HTR-8/SVneo (cell line): ENCODE data around the gene ADM2.
"Not testable (repeated sequence)": the region's sequence is repeated elsewhere in the genome, so short reads cannot be mapped to it uniquely, and the experiment has no call there.

Source experiments
- DNase-seq: peaks from one replicate; pipeline ENCODE4 v3.0.0; 2011; ENCODE audit warnings: low spot score, mixed read lengths; ENCODE audit not compliant: insufficient read length
- FAIRE-seq: peaks from 2 replicates; lab custom pipeline; 2011; peaks lifted over from hg19 to GRCh38; lab: Jason Lieb, UNC

Gene ADM2

DNA sequence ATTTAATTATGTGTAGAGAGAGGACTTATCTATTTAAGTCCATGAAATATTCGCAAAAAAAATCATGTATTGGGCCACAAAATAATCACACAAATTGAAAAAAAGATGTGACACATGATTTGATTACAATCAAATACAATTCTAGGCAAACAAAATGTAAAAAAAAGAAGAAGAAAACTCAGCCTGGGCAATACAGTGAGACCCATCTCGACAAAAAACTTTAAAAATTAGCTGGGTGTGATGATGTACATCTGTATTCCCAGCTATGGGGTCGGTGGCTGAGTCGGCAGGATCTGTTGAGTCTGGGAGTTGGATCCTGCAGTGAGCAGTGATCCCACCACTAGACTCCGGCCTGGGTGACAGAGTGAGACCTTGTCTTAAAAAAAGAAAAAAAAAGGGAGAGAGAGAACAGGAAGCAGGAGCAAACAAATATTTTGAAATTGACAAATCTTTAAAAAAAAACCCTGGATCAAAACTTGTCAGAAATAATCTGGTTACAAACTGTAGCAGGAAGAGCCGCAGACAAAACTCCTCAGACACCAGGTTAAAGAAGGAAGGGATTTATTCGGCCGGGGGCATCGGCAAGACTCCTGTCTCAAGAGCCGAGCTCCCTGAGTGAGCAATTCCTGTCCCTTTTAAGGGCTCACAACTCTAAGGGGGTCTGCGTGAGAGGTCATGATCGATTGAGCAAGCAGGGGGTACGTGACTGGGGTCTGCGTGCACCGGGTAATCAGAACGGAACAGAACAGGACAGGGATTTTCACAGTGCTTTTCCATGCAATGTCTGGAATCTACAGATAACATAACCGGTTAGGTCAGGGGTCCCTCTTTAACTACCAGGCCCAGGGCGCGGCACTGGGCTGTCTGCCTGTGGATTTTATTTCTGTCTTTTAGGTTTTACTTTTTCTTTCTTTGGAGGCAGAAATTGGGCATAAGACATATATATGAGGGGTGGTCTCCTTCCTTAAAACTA, 51.8 kb downstream of the ADM2 start:
- DNase-seq (no peak), FAIRE-seq (no peak)

GRCh38 chr22:50533856-50534711, 52.7 kb downstream of the ADM2 start:
- FAIRE-seq, DNase-seq: not testable (repeated sequence)

DNA sequence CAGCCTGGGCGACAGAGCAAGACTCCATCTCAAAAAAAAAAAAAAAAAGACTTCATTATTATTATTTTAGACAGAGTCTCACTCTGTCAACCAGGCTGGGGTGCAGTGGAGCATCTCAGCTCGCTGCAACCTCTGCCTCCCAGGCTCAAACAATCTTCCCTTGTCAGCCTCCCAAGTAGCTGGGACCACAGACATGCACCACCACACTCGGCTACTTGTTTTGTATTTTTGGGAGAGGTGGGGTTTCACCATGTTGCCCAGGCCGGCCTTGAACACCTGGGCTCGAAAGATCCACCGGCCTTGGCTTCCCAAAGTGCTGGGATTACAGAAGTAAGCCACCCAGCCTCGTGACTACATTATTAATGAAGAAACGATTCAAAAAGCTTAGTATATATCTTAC, 53.8 kb downstream of the ADM2 start:
- DNase-seq (no peak), FAIRE-seq (no peak)
